ENCODE results near the gene IL36RN. TPM values are rescaled to one million over a fixed set of nuclear protein-coding genes. Genes with fewer than 3 reads are reported as not detected.

The IL36RN gene
- total RNA-seq, 1 donor from 2014 or later = not detected

DNA sequence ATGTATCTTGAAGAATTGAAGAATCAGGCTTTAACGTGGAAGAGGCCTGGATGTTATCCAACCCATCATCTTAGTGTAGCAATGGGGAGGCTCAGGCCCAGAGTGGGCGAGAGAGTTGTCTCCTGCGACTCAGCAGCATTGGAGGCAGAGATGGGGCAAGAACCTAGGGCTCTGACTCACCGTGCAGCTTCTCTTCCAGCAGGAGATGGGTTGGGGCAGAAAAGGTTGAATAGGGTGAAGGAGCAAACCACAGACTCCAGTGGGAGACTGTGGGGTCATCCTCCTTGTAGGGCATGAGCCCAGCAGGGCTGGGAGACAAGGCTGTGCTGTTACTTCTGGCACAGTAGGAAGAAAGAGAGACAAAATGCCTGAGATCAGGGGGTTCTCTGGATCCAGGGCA lies 1.4 kb downstream of the IL36RN start:
- peaks cover 0 to 5% (median 3%) of the 10 kb centered on the region in 3 donors for H3K27me3 ChIP-seq (ENCODE audit: control insufficient read depth in 3 of 3, insufficient read depth in 3 of 3, low read length in 3 of 3)
- no peak overlapping the region for H3K27ac ChIP-seq (ENCODE audit: low read depth, low read length)
- H3K9me3 ChIP-seq (ENCODE audit: control insufficient read depth in 3 of 3, low read length in 3 of 3) = no peaks in the 10 kb centered on the region
- H3K4me3 ChIP-seq (ENCODE audit: low read length in 3 of 3) = no peak overlapping the region
- no peaks in the 10 kb centered on the region for H3K4me1 ChIP-seq (ENCODE audit: control insufficient read depth in 3 of 3, insufficient read depth in 3 of 3, low read length in 3 of 3)
- H3K9ac ChIP-seq (ENCODE audit: low read depth in 1 of 3, low read length in 3 of 3) = no peak overlapping the region
- no peaks in the 10 kb centered on the region for H3K36me3 ChIP-seq (ENCODE audit: control insufficient read depth in 3 of 3, insufficient read depth in 3 of 3, low read length in 3 of 3)

DNA sequence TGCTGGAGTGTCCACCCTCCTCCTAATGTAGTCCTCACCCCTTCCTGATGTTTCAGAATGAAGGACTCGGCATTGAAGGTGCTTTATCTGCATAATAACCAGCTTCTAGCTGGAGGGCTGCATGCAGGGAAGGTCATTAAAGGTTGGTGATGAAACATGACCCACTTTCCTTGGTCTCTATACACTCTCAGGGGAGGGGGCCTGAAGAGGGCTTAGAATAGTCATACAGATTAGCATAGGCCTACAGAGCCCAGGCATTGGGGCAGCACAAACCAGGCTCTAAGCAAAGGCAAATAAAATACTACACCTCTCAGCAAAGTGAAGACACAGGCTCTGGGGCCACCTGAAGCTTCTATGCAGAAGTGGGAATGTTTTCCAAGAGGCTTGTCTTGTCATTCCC lies 1.8 kb downstream of the IL36RN start:
- H3K27ac ChIP-seq (ENCODE audit: low read depth, low read length) = no peak overlapping the region
- H3K9ac ChIP-seq (ENCODE audit: low read depth in 1 of 3, low read length in 3 of 3) = no peak overlapping the region
- H3K27me3 ChIP-seq (ENCODE audit: control insufficient read depth in 3 of 3, insufficient read depth in 3 of 3, low read length in 3 of 3) = peaks cover 0 to 5% (median 4%) of the 10 kb centered on the region in 3 donors
- no peak overlapping the region for H3K4me3 ChIP-seq (ENCODE audit: low read length in 3 of 3)
- no peaks in the 10 kb centered on the region for H3K9me3 ChIP-seq (ENCODE audit: control insufficient read depth in 3 of 3, low read length in 3 of 3)
- H3K36me3 ChIP-seq (ENCODE audit: control insufficient read depth in 3 of 3, insufficient read depth in 3 of 3, low read length in 3 of 3) = no peaks in the 10 kb centered on the region
- no peaks in the 10 kb centered on the region for H3K4me1 ChIP-seq (ENCODE audit: control insufficient read depth in 3 of 3, insufficient read depth in 3 of 3, low read length in 3 of 3)

DNA sequence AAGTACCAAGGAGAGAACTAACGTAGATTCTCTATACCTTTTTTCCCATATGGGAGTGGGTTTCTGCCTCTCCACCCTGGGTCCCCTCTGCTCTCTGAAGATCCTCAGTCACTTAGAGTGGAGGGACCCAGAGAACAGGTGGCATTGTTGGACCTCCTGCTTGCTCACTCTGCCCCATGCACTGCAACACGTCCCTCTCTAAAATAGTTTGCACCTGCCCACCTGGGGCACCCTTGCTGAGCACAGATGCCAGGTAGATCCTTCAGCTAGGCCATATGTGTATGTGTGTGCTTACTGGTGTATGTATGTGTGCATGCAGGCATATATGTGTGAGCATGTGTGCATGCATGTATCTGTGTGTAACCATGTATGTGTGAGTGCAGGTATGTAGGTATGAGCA lies 2.2 kb downstream of the IL36RN start:
- no peaks in the 10 kb centered on the region for H3K4me1 ChIP-seq (ENCODE audit: control insufficient read depth in 3 of 3, insufficient read depth in 3 of 3, low read length in 3 of 3)
- H3K4me3 ChIP-seq (ENCODE audit: low read length in 3 of 3) = no peak overlapping the region
- no peaks in the 10 kb centered on the region for H3K9me3 ChIP-seq (ENCODE audit: control insufficient read depth in 3 of 3, low read length in 3 of 3)
- H3K27me3 ChIP-seq (ENCODE audit: control insufficient read depth in 3 of 3, insufficient read depth in 3 of 3, low read length in 3 of 3) = peaks cover 0 to 6% (median 5%) of the 10 kb centered on the region in 3 donors
- no peaks in the 10 kb centered on the region for H3K36me3 ChIP-seq (ENCODE audit: control insufficient read depth in 3 of 3, insufficient read depth in 3 of 3, low read length in 3 of 3)
- no peak overlapping the region for H3K27ac ChIP-seq (ENCODE audit: low read depth, low read length)
- H3K9ac ChIP-seq (ENCODE audit: low read depth in 1 of 3, low read length in 3 of 3) = no peak overlapping the region

DNA sequence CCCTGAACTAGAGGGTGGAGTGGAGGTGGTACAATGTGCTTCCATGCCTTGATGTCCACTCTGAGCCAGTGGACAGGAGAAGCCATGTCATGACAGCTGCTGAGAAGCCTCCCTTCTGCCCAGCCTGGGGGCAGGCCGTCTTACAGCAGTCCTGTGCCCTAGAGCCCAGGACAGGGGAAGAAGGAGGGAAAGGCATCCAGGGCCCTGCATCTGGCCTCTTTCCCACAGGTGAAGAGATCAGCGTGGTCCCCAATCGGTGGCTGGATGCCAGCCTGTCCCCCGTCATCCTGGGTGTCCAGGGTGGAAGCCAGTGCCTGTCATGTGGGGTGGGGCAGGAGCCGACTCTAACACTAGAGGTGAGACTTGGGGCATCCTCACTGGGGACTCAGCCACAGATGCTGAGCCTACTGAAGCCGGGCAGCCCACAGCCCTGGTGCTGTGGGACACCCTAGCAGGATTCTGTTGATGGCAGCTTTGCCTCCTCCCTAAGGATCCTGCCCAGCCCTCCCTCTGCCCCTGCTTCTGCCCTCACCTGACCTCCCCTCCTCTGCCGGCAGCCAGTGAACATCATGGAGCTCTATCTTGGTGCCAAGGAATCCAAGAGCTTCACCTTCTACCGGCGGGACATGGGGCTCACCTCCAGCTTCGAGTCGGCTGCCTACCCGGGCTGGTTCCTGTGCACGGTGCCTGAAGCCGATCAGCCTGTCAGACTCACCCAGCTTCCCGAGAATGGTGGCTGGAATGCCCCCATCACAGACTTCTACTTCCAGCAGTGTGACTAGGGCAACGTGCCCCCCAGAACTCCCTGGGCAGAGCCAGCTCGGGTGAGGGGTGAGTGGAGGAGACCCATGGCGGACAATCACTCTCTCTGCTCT lies 3.1 kb downstream of the IL36RN start:
- no peak overlapping the region for H3K9ac ChIP-seq (ENCODE audit: low read depth in 1 of 3, low read length in 3 of 3)
- no peaks in the 10 kb centered on the region for H3K9me3 ChIP-seq (ENCODE audit: control insufficient read depth in 3 of 3, low read length in 3 of 3)
- no peaks in the 10 kb centered on the region for H3K4me1 ChIP-seq (ENCODE audit: control insufficient read depth in 3 of 3, insufficient read depth in 3 of 3, low read length in 3 of 3)

DNA sequence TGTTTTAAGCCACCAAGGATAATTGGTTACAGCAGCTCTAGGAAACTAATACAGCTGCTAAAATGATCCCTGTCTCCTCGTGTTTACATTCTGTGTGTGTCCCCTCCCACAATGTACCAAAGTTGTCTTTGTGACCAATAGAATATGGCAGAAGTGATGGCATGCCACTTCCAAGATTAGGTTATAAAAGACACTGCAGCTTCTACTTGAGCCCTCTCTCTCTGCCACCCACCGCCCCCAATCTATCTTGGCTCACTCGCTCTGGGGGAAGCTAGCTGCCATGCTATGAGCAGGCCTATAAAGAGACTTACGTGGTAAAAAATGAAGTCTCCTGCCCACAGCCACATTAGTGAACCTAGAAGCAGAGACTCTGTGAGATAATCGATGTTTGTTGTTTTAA lies 5.3 kb downstream of the IL36RN start:
- no peak overlapping the region for H3K4me3 ChIP-seq (ENCODE audit: low read length in 3 of 3)
- no peaks in the 10 kb centered on the region for H3K36me3 ChIP-seq (ENCODE audit: control insufficient read depth in 3 of 3, insufficient read depth in 3 of 3, low read length in 3 of 3)
- H3K27me3 ChIP-seq (ENCODE audit: control insufficient read depth in 3 of 3, insufficient read depth in 3 of 3, low read length in 3 of 3) = peaks cover 0 to 6% (median 5%) of the 10 kb centered on the region in 3 donors
- no peak overlapping the region for H3K9ac ChIP-seq (ENCODE audit: low read depth in 1 of 3, low read length in 3 of 3)
- H3K4me1 ChIP-seq (ENCODE audit: control insufficient read depth in 3 of 3, insufficient read depth in 3 of 3, low read length in 3 of 3) = no peaks in the 10 kb centered on the region
- H3K27ac ChIP-seq (ENCODE audit: low read depth, low read length) = no peak overlapping the region
- H3K9me3 ChIP-seq (ENCODE audit: control insufficient read depth in 3 of 3, low read length in 3 of 3) = no peaks in the 10 kb centered on the region

More for the DNA sequence above, 3.1 kb downstream of the IL36RN start:
- H3K27me3 ChIP-seq (ENCODE audit: control insufficient read depth in 3 of 3, insufficient read depth in 3 of 3, low read length in 3 of 3) = peaks cover 0 to 6% (median 5%) of the 10 kb centered on the region in 3 donors
- H3K36me3 ChIP-seq (ENCODE audit: control insufficient read depth in 3 of 3, insufficient read depth in 3 of 3, low read length in 3 of 3) = no peaks in the 10 kb centered on the region
- no peak overlapping the region for H3K27ac ChIP-seq (ENCODE audit: low read depth, low read length)
- no peak overlapping the region for H3K4me3 ChIP-seq (ENCODE audit: low read length in 3 of 3)

DNA sequence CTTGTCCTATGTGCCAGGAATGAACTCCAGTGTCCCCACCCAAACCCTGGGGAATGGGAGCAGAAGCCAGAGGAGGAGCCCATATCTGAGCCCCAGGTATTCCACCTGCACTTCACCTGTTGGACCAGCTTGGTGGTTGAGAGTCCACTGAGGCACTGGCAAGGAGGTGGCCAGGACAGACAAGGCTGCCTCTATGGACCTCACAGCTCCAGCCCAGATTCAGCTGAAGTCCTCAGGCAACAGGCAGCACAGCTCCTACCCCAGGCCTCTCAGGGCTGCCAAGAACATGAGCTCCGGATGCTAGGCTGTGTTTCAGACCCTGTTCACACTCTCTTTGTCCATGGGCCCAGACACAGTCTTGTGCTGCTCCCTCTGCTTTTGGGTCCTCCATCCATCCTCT lies 5.9 kb downstream of the IL36RN start:
- H3K36me3 ChIP-seq (ENCODE audit: control insufficient read depth in 3 of 3, insufficient read depth in 3 of 3, low read length in 3 of 3) = no peaks in the 10 kb centered on the region
- no peak overlapping the region for H3K4me3 ChIP-seq (ENCODE audit: low read length in 3 of 3)
- peaks cover 0 to 6% (median 5%) of the 10 kb centered on the region in 3 donors for H3K27me3 ChIP-seq (ENCODE audit: control insufficient read depth in 3 of 3, insufficient read depth in 3 of 3, low read length in 3 of 3)
- H3K27ac ChIP-seq (ENCODE audit: low read depth, low read length) = no peak overlapping the region
- H3K9me3 ChIP-seq (ENCODE audit: control insufficient read depth in 3 of 3, low read length in 3 of 3) = no peaks in the 10 kb centered on the region
- no peaks in the 10 kb centered on the region for H3K4me1 ChIP-seq (ENCODE audit: control insufficient read depth in 3 of 3, insufficient read depth in 3 of 3, low read length in 3 of 3)
- H3K9ac ChIP-seq (ENCODE audit: low read depth in 1 of 3, low read length in 3 of 3) = no peak overlapping the region

DNA sequence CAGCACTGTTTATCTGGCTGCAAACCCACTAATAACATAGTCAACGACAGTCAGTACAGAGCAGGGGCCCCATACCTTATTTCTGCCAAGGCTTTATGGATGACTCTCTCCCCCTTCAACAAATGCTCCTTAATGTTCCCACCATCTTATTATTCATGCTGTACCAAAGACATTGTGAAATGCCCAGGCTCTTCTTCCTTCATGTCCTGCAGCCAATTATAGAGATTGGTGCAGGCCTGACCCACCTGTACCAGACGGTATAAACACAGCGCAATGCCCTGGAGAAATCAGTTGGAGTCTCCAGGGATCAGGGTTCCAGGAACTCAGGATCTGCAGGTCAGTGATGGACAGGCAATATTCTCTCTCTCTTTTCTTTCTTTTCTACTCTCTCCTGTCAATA lies 8.7 kb downstream of the IL36RN start, which contains the start of gene IL1F10:
Gene IL1F10, plus strand, starts transcription at position 290 of the 400 bp plus-strand sequence. CDS start 4,769 bp downstream, outside the sequence.
- H3K4me1 ChIP-seq (ENCODE audit: control insufficient read depth in 3 of 3, insufficient read depth in 3 of 3, low read length in 3 of 3) = no peaks in the 10 kb centered on the region
- H3K36me3 ChIP-seq (ENCODE audit: control insufficient read depth in 3 of 3, insufficient read depth in 3 of 3, low read length in 3 of 3) = no peaks in the 10 kb centered on the region
- H3K4me3 ChIP-seq (ENCODE audit: low read length in 3 of 3) = no peak within 1 kb of the TSS
- no peaks in the 10 kb centered on the region for H3K9me3 ChIP-seq (ENCODE audit: control insufficient read depth in 3 of 3, low read length in 3 of 3)
- H3K27ac ChIP-seq (ENCODE audit: low read depth, low read length) = no peak within 1 kb of the TSS
- H3K9ac ChIP-seq (ENCODE audit: low read depth in 1 of 3, low read length in 3 of 3) = no peak within 1 kb of the TSS
- H3K27me3 ChIP-seq (ENCODE audit: control insufficient read depth in 3 of 3, insufficient read depth in 3 of 3, low read length in 3 of 3) = peaks cover 1 to 4% (median 3%) of the 10 kb centered on the region in 3 donors

DNA sequence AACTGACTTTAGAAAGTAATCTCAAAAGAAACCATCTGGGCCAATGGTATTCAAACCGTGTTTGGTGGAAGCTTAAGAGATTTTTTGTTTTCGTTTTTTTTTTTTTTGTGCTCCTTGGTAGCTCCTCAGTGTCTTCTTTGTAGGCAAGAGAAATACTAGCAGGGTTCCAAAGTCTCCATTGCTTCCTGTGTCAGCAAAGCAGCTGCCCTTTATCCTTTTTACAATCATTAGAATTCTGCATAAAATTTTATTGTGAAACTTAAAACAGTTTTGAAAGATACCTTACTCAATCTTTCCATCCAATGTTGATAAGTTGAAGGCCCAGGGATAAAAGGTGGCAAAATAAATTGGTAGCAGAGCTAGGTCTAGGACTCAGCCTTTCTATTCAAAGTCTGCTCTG lies 9.3 kb downstream of the IL36RN start:
- Histone ChIP-seq H3K27me3 (ENCODE audit: control insufficient read depth in 3 of 3, insufficient read depth in 3 of 3, low read length in 3 of 3) (peaks cover 2 to 4% (median 3%) of the 10 kb centered on the region in 3 donors), H3K9ac (ENCODE audit: low read depth in 1 of 3, low read length in 3 of 3) (no peak overlapping the region), H3K4me3 (ENCODE audit: low read length in 3 of 3) (no peak overlapping the region), H3K4me1 (ENCODE audit: control insufficient read depth in 3 of 3, insufficient read depth in 3 of 3, low read length in 3 of 3) (no peaks in the 10 kb centered on the region), H3K27ac (ENCODE audit: low read depth, low read length) (no peak overlapping the region), H3K36me3 (ENCODE audit: control insufficient read depth in 3 of 3, insufficient read depth in 3 of 3, low read length in 3 of 3) (no peaks in the 10 kb centered on the region), H3K9me3 (ENCODE audit: control insufficient read depth in 3 of 3, low read length in 3 of 3) (no peaks in the 10 kb centered on the region)

DNA sequence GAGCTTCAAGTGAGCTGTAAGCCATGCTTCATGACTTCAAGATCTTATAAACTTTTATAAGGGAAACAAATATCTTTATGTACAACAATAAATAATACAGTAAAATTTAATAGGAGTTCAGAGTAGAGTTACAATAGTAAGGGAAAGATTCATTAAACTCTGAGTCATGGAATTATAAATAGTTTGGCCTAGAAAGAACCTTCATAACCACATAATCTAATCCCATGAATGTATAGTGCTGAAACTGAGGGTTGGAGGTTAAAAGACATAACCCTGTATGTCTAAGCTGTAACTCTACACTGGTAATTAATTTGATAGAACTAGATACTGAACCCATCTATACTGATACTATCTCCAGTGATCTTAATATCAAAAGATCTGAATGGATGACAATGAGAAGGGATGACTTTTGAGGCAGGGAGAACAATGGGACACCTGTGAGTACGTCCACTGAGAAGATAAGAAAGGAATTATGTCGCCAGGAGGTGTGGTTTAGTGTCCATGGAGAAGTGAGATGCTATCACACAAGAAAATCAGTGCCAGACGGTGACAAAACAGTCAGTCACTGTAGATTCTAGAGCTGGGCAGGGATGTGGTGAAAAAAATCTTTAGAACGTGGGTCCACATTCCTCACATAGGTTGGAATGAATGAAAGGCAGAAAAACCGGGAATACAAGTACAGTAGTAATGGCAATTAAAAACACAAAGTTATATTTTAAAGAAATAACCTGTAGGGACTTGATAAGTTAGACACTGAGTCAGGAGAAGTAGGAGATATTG lies 9.9 kb downstream of the IL36RN start:
- Histone ChIP-seq H3K36me3 (ENCODE audit: control insufficient read depth in 3 of 3, insufficient read depth in 3 of 3, low read length in 3 of 3) (no peaks in the 10 kb centered on the region), H3K4me3 (ENCODE audit: low read length in 3 of 3) (no peak overlapping the region), H3K9ac (ENCODE audit: low read depth in 1 of 3, low read length in 3 of 3) (no peak overlapping the region), H3K27ac (ENCODE audit: low read depth, low read length) (no peak overlapping the region), H3K9me3 (ENCODE audit: control insufficient read depth in 3 of 3, low read length in 3 of 3) (no peaks in the 10 kb centered on the region), H3K27me3 (ENCODE audit: control insufficient read depth in 3 of 3, insufficient read depth in 3 of 3, low read length in 3 of 3) (peaks cover 2 to 4% (median 3%) of the 10 kb centered on the region in 3 donors), H3K4me1 (ENCODE audit: control insufficient read depth in 3 of 3, insufficient read depth in 3 of 3, low read length in 3 of 3) (no peaks in the 10 kb centered on the region)
